GM21619 (cell line): ENCODE measurements around the gene RABEP2.
"Not testable (repeated sequence)": the region's sequence is repeated elsewhere in the genome, so short reads cannot be mapped to it uniquely, and the experiment has no call there.

Experiments used
- ATAC-seq: cut with Tn5 transposase; IDR thresholded peaks from one replicate; pipeline ENCODE4 v1.9.1; 2021; ENCODE audit not compliant: unreplicated experiment

RABEP2 gene

GRCh38 chr16:28904363-28904762 lies 20.7 kb downstream of the RABEP2 start:
- no peak for ATAC-seq

GRCh38 chr16:28903344-28904042 lies 21.5 kb downstream of the RABEP2 start:
- ATAC-seq = no peak

GRCh38 chr16:28902909-28903308 lies 22.1 kb downstream of the RABEP2 start:
- ATAC-seq = no peak

GRCh38 chr16:28901862-28902261 lies 23.2 kb downstream of the RABEP2 start:
- ATAC-seq = no peak

GRCh38 chr16:28900601-28901000 lies 24.4 kb downstream of the RABEP2 start:
- ATAC-seq = no peak

DNA sequence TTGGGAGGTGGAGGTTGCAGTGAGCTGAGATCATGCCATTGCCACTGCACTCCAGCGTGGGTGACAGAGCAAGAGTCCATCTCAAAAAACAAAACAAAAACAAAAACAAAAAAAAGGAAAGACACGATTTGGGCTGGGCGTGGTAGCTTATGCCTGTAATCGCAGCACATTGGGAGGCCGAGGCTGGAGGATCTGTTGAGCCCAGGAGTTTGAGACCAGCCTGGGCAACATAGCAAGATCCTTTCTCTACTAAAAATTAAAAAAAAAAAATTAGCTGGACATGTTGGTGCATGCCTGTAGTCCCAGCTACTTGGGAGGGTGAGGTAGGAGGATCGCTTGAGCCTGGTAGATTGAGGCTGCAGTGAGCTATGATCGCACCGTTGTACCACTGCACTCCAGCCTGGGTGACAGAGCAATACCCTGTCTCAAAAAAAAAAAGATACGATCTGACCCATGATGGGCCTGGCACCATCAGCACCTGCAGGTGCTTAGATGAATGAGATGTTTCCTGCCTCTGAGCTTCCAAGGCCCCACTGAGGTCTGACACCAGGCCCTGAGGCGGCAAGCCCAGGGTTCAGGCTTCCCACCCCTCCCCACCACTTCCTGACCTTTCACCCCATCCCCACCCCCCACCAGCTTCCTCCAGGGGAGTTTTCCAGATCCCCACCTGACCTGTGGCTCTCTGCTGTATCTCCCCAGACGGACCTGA lies 25.0 kb downstream of the RABEP2 start:
- no peak for ATAC-seq

- ATAC-seq = no peak
These were observed 26.1 kb downstream of the RABEP2 start for GRCh38 chr16:28898942-28899341.

DNA sequence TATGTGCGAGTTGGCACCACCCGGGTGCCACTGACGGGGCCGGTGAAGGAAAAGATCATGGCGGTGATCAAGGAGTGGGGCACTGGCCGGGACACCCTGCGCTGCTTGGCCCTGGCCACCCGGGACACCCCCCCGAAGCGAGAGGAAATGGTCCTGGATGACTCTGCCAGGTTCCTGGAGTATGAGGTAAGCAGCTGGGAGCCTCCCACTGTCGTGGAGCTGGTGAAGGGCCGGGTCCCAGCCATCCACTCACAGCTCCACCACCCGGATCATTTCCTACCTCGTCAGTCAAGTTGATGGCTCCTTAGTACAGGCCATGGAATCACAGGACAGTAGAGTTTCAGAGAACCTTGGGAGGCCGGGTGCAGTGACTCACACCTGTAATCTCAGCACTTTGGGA lies 26.8 kb downstream of the RABEP2 start:
- ATAC-seq = no peak

DNA sequence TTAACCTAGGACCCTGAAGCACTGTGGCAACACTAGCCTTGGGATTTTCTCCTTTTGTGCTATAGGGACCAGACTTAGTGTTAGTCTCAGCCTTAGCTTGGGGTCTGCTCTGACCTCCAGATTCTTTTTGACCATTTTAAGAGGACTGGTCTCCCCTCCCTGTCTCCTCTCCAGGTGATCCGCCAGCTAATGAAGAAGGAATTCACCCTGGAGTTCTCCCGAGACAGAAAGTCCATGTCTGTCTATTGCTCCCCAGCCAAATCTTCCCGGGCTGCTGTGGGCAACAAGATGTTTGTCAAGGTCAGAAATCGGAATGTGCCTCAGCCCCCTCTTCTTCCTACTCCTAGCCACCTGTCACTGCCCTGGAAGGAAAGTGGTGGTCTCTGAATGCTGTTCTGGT lies 27.2 kb downstream of the RABEP2 start:
- no peak for ATAC-seq

DNA sequence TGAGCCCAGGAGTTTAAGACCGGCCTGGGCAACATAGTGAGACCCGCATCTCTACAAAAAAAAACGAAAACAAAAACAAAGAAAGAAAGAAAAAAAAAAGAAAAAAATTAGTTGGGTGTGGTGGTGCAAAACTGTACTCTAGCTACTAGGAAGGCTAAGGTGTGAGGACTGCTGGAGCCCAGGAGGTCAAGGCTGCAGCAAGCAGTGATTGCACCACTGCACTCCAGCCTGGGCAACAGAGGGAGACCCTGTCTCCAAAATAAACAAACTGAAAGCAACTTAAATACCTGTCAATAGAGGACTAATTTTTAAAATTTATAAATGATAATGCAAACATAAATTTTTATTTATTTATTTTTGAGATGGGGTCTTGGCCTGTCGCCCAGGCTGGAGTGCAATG lies 29.4 kb downstream of the RABEP2 start:
- no peak for ATAC-seq

GRCh38 chr16:28893291-28893690 lies 31.7 kb downstream of the RABEP2 start:
- no peak for ATAC-seq

DNA sequence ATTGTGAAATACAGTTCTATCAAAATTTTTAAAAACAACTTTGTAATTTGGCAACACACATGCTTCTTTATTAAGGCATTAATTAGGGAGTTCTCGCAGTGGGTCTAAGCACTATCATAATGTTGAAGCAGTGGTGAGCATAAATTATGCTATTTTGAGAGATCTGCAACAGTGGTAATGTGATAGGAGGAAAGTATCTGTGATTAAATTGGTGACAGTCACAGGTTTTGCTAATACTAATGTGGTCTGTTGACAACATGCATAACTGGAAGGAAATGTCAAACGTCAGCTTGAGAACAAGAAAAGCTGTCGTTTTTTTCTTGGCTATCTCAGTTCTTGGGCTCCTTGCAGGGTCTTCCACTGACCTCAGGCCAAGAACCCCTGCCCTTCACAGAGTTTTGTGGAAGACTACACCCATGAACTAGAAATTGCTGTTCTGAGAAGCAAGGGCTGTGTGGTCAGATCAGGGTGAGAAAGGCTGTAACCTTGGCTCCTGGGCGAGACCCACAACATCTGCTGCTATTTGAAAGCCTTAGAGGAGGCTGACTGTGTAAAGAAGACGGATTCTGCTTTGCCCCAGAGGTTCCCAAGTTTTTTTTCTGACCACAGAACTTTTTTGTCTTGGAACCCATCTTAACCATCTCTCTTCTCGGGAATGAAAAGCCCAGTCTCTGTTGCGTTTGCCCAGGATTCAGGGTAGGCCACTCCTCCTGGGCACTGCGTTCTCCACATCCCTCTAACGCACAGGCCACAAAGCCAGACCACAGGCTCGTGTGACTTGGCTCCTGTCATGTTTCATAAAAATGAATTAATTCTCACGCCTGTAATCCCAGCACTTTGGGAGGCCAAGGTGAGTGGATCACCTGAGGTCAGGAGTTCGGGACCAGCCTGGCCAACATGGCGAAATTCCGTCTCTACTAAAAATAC lies 32.8 kb downstream of the RABEP2 start:
- ATAC-seq = no peak

- ATAC-seq = not testable (repeated sequence)
These were observed 34.7 kb downstream of the RABEP2 start for GRCh38 chr16:28890355-28890754.

- no peak for ATAC-seq
These were observed 38.1 kb downstream of the RABEP2 start for GRCh38 chr16:28886945-28887344.

DNA sequence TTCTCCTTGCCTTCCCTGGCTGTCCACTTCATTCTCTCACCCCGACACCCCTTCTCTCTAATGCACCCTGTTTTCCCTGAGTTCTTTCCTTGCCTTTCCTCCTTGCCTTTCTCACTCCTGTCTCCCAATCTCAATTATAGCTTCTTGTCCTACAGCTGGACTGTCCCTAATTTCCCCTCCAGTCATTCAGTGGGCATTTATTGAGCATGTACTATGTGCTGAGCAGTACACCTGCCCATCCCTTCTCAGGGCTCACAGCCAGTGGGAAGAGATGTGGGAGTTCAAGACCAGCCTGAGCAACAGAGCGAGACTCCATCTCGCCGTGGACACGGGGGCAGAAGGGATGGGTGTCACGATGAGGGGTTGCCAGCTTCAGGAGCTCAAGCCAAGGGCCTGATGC lies 41.0 kb downstream of the RABEP2 start:
- ATAC-seq = no peak

DNA sequence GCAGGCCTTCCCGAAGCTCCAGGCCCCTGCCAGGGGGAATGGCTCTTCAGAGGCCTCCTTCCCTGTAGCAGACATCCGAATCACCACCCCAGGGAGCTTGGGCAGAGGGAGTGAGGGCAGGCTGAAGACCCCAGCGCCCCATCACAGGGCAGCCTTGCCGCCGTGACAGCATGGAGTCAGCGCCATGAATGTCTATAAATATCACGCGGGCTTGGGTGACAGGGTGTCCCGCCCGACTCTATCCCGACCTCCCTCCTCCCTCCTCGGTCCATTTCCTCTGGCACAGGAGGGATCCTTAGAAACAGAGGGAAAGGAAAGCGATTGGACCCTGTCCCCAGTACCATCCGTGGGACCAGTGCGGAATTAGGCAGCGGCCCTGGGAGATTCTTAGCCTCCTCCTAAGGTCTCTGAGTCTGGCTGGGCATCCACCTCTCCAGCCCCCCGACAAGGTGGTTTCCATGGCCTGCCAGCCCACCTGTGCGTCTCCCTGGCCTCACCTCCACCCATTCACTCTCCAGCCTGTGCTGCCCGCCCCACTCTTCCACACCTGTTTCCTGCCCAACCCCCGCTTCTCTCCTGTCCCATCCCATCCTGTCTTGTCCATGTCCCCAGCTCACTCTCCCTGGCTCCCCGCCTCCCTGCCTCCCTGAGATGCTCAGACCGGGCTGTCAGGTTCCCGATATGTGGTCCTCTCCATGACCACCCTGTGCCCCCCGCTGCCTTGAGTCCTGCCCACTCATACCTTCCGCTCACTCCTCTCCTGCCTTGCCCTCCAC lies 41.6 kb downstream of the RABEP2 start:
- no peak for ATAC-seq

- no peak for ATAC-seq
These were observed 42.4 kb downstream of the RABEP2 start for GRCh38 chr16:28882551-28883160.

DNA sequence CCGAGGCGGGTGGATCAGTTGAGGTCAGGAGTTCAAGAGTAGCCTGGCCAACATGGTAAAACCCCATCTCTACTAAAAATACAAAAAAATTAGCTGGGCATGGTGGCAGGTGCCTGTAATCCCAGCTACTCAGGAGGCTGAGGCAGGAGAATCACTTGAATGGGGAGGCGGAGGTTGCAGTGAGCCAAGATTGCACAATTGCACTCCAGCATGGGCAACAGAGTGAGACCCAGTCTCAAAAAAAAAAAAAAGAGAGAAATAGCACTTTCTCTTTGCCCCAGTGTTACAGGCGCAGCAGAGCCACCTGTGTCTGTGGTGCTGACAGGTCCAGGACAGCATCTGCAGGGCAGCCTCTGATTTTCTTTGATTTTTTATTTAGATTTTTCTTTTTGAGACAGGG lies 43.5 kb downstream of the RABEP2 start:
- not testable (repeated sequence) for ATAC-seq

GRCh38 chr16:28880955-28881354 lies 44.1 kb downstream of the RABEP2 start:
- ATAC-seq = no peak

GRCh38 chr16:28880589-28880915 lies 44.5 kb downstream of the RABEP2 start:
- ATAC-seq = no peak
